Measurements from ENCODE around the gene ARHGAP24. TPM values are rescaled to one million over a fixed set of nuclear protein-coding genes. Genes with fewer than 3 reads are reported as not detected.

Gene ARHGAP24
- total and polyA plus RNA-seq, 7 donors, result 0.46 to 40.4 (median 23.1) TPM

DNA sequence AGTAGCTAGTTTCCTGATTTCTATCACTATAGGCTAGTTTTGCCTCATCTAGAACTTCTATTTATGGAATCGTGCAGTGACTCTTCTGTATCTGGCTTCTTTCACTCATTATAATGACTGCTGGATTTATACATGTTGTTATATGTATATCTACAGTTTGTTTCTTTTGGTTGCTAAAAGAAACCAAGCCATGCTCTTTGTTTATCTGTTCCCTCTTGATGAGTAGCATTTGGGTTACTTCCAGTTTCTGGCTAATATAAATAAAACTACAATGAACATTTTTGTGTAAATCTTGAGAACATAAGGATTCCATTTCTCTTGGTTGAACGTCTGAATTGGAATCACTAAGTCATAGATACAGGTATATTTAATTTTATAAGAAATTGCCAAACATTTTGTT, 73.9 kb downstream of the ARHGAP24 start:
- no peaks in the 10 kb centered on the region for H3K36me3 ChIP-seq
- no peaks in the 10 kb centered on the region for H3K27me3 ChIP-seq
- no peak overlapping the region for H3K27ac ChIP-seq
- H3K4me1 ChIP-seq, result no peaks in the 10 kb centered on the region
- TF ChIP-seq, protein P1, sequence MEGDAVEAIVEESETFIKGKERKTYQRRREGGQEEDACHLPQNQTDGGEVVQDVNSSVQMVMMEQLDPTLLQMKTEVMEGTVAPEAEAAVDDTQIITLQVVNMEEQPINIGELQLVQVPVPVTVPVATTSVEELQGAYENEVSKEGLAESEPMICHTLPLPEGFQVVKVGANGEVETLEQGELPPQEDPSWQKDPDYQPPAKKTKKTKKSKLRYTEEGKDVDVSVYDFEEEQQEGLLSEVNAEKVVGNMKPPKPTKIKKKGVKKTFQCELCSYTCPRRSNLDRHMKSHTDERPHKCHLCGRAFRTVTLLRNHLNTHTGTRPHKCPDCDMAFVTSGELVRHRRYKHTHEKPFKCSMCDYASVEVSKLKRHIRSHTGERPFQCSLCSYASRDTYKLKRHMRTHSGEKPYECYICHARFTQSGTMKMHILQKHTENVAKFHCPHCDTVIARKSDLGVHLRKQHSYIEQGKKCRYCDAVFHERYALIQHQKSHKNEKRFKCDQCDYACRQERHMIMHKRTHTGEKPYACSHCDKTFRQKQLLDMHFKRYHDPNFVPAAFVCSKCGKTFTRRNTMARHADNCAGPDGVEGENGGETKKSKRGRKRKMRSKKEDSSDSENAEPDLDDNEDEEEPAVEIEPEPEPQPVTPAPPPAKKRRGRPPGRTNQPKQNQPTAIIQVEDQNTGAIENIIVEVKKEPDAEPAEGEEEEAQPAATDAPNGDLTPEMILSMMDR (IDR thresholded peaks at IDR 0.05), result no peak
- no peak for TF ChIP-seq POLR2A (IDR thresholded peaks at IDR 0.05)
- intact Hi-C loops (cut with DNase I), result no loop called here
- WGBS, 2 donors, result 72 to 75% methylated on average over 2 of the region's 2 CpGs
- no peak for DNase-seq
- no peak overlapping the region for H3K4me3 ChIP-seq
- no peaks in the 10 kb centered on the region for H3K9me3 ChIP-seq

DNA sequence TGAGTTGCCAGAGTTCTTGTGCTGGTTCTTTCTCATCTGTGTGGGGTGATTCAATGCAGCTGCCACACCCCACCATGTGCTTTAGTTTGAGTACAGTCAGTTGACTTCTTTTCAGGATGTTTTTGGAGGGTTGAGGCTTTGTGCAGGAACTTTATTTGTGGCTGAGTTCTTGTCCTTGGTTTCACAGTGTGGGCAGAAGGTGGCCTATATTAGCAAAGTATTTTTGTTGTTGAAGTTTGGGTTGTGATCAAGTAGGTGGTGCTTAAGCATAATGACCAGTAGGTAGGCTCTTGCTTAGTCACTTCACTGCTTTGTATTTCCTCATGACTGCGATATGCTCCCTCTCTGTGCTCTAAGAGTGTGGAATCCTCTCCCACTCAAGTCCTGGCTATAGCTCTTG, 80.3 kb downstream of the ARHGAP24 start:
- no peaks in the 10 kb centered on the region for H3K36me3 ChIP-seq
- H3K9me3 ChIP-seq, result no peaks in the 10 kb centered on the region
- WGBS, 2 donors, result 81 to 92% methylated on average over 1 of the region's 1 CpG
- H3K4me3 ChIP-seq, result no peak overlapping the region
- no peak overlapping the region for H3K27ac ChIP-seq
- no peak for DNase-seq
- H3K4me1 ChIP-seq, result no peaks in the 10 kb centered on the region
- no peak for TF ChIP-seq EP300 (IDR thresholded peaks at IDR 0.05)
- no peak for TF ChIP-seq POLR2A (IDR thresholded peaks at IDR 0.05)
- no peak for TF ChIP-seq POLR2AphosphoS5 (IDR thresholded peaks at IDR 0.05)
- TF ChIP-seq, protein P1 (IDR thresholded peaks at IDR 0.05), result no peak
- intact Hi-C loops (cut with DNase I), result no loop called here
- H3K27me3 ChIP-seq, result no peaks in the 10 kb centered on the region

DNA sequence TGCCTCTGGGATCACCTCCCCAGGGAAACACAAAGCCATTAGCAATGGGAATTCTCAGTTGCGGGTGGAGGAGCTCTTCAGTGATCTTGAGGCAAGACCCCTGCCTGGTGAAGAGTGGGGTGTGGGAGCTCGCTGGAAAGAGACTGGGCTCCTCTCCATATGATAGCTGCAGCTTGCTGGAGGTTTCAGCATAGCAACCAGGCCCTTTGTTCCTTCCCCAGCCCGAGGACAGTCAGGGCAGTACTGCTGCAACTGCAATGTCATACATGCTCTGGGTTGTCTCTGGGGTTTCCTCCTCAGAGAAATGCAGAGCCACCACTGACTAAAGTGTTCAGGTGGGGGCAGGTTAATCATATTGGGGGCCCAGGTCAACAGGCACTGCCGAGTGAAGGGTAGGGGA, 81.3 kb downstream of the ARHGAP24 start:
- H3K27ac ChIP-seq, result no peak overlapping the region
- intact Hi-C loops (cut with DNase I), result no loop called here
- WGBS, 2 donors, result 80 to 91% methylated on average over 4 of the region's 4 CpGs

DNA sequence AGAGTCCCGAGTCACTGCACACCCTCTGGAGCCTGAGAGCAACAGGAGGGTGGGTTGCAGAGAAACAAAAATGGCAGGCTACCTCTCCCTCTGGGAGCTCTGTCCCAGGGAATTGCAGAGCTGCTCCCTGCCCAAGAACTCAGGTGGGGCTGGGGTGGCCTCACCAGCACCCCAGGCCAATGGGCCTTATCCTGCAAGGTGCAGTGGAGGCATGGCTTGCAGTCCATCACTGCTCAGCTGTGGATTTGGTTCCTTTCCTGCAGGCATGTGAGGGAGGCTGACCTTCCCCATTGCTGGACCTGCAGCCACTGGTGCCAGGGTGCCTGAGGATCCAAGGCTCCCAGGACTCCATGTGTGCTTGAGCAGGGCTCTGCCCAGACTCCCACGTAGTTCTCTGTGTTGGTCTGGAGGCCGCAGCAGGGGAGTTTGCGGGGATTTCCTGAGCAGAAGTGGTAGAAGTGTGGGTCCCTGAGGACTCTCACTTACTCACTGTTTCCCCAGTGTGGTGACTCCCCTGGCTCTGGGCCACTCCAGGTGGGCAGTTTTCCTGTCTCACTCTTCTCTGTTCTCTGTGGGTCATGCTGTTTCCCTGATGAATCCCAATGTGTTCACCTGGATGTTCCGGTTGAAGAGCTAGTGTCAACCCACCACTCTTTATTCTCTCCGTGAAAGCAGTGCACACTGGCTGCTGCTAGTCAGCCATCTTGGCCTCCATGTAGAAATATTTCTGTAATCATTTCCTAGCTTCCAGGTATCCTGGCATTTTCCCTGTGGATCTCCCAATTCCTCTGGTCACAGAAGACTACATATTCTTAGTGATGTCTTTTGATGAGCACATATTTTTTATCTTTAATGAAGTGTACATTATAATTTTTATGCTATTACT, 82.3 kb downstream of the ARHGAP24 start:
- Histone ChIP-seq H3K27me3 (no peaks in the 10 kb centered on the region), H3K4me3 (no peak overlapping the region), H3K27ac (no peak overlapping the region), H3K36me3 (no peaks in the 10 kb centered on the region), H3K9me3 (no peaks in the 10 kb centered on the region), H3K4me1 (no peaks in the 10 kb centered on the region)
- intact Hi-C loops (cut with DNase I), result no loop called here
- TF ChIP-seq, protein P1 (IDR thresholded peaks at IDR 0.05), result no peak
- TF ChIP-seq POLR2A (IDR thresholded peaks at IDR 0.05) (no peak), EP300 (IDR thresholded peaks at IDR 0.05) (no peak), POLR2AphosphoS5 (IDR thresholded peaks at IDR 0.05) (no peak)
- 60 to 77% methylated on average over 6 of the region's 6 CpGs for WGBS, 2 donors
- DNase-seq, result no peak

More for the DNA sequence above, 81.3 kb downstream of the ARHGAP24 start:
- no peaks in the 10 kb centered on the region for H3K27me3 ChIP-seq
- no peak for TF ChIP-seq POLR2AphosphoS5 (IDR thresholded peaks at IDR 0.05)
- H3K4me1 ChIP-seq, result no peaks in the 10 kb centered on the region
- no peaks in the 10 kb centered on the region for H3K36me3 ChIP-seq
- no peak overlapping the region for H3K4me3 ChIP-seq
- no peaks in the 10 kb centered on the region for H3K9me3 ChIP-seq
- no peak for DNase-seq

DNA sequence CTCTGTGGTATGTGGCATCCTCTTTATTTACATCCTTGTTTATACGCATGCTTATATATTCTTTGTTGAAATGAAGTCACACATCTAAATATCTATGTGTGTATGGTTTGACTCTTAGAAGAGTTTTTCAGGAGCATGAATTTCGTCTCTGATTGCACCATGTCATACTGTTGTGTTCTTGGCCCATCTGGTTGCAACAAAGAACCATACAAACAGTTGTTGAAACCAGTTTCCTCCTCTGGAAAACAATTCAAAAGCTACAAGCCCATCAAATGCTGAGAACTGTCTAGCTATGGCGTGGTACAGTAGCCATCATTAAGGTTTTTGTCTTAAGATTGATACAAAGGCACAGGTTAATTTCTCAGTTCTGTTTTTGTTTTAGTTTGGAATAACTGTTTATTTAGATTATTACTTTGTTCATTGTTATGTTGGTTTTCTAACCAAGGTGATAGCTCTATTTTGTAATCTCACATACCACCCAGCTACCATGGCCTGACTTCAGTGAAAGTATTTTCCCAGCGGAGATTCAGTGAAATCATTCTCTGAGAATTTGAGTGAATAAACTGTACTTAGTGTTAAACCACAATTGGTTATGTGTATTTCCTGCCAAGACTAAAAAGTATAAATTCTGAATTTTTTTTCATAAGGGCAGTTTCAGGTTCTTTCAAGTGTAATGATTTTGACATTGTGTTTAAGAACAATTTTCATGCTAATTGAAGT, 91.0 kb downstream of the ARHGAP24 start:
- TF ChIP-seq, protein P1 (IDR thresholded peaks at IDR 0.05), result no peak
- TF ChIP-seq POLR2A (IDR thresholded peaks at IDR 0.05), result no peak
- TF ChIP-seq EP300 (IDR thresholded peaks at IDR 0.05), result no peak
- TF ChIP-seq POLR2AphosphoS5 (IDR thresholded peaks at IDR 0.05), result no peak
- Histone ChIP-seq H3K4me3 (no peak overlapping the region), H3K36me3 (no peaks in the 10 kb centered on the region), H3K9me3 (no peaks in the 10 kb centered on the region), H3K4me1 (no peaks in the 10 kb centered on the region), H3K27ac (no peak overlapping the region), H3K27me3 (no peaks in the 10 kb centered on the region)
- WGBS, 2 donors, result 82 to 92% methylated on average over 4 of the region's 4 CpGs
- no peak for DNase-seq
- intact Hi-C loops (cut with DNase I), result no loop called here
